HG02943 (cell line): ENCODE measurements around the gene DCC.

ENCODE experiments used
- ATAC-seq: cut with Tn5 transposase; IDR thresholded peaks from one replicate; pipeline ENCODE4 v1.9.1; 2021; ENCODE audit warnings: mild to moderate bottlenecking, low read depth, moderate library complexity; ENCODE audit not compliant: unreplicated experiment

The DCC gene

GRCh38 chr18:53527365-53527764 is 1187.4 kb downstream of the DCC start:
- no peak for ATAC-seq

- ATAC-seq, result no peak
Measured at GRCh38 chr18:53531187-53531586, 1191.2 kb downstream of the DCC start.

- ATAC-seq, result no peak
Measured at GRCh38 chr18:53531896-53532295, 1191.9 kb downstream of the DCC start.

GRCh38 chr18:53534203-53534602 is 1194.2 kb downstream of the DCC start:
- ATAC-seq, result no peak

GRCh38 chr18:53534695-53535094 is 1194.7 kb downstream of the DCC start:
- no peak for ATAC-seq

GRCh38 chr18:53536908-53537307 is 1196.9 kb downstream of the DCC start:
- ATAC-seq, result no peak

- ATAC-seq, result no peak
Measured at GRCh38 chr18:53541924-53542323, 1201.9 kb downstream of the DCC start.

- ATAC-seq, result no peak
Measured at GRCh38 chr18:53543711-53544110, 1203.7 kb downstream of the DCC start.

- ATAC-seq, result no peak
Measured at GRCh38 chr18:53544917-53545316, 1204.9 kb downstream of the DCC start.

- ATAC-seq, result no peak
Measured at GRCh38 chr18:53551868-53552426, 1212.0 kb downstream of the DCC start.

- no peak for ATAC-seq
Measured at GRCh38 chr18:53553030-53553429, 1213.0 kb downstream of the DCC start.

- ATAC-seq, result no peak
Measured at GRCh38 chr18:53556450-53556849, 1216.5 kb downstream of the DCC start.

GRCh38 chr18:53560546-53560945 is 1220.5 kb downstream of the DCC start:
- ATAC-seq, result no peak

GRCh38 chr18:53566626-53567025 is 1226.6 kb downstream of the DCC start:
- no peak for ATAC-seq

- no peak for ATAC-seq
Measured at GRCh38 chr18:53567929-53568574, 1228.1 kb downstream of the DCC start.
